DMS114 treated with DMSO at 0.1 percent for 48 hours (cell line): Measurements from ENCODE around the gene MEG3.

Source experiments
- DNase-seq: peaks from one replicate; lab custom pipeline; 2025; ENCODE audit not compliant: unreplicated experiment; lab: John Stamatoyannopoulos, UW

Gene MEG3

GRCh38 chr14:100844421-100844820 is 18.5 kb downstream of the MEG3 start:
- no peak for DNase-seq

GRCh38 chr14:100844846-100845245 is 18.9 kb downstream of the MEG3 start:
- DNase-seq = no peak

GRCh38 chr14:100845341-100845740 is 19.4 kb downstream of the MEG3 start:
- no peak for DNase-seq

- DNase-seq = no peak
These were observed 20.5 kb downstream of the MEG3 start for GRCh38 chr14:100846309-100846859.

- DNase-seq = no peak
These were observed 23.3 kb downstream of the MEG3 start for GRCh38 chr14:100849115-100849781.

- DNase-seq = peak; percentile 2
These were observed 25.1 kb downstream of the MEG3 start for GRCh38 chr14:100850841-100851585.

- DNase-seq = no peak
These were observed 25.6 kb downstream of the MEG3 start for GRCh38 chr14:100851586-100851916.

- DNase-seq = no peak
These were observed 26.2 kb downstream of the MEG3 start for GRCh38 chr14:100851946-100852620.

GRCh38 chr14:100854435-100854834 is 28.5 kb downstream of the MEG3 start:
- no peak for DNase-seq

- DNase-seq = no peak
These were observed 29.5 kb downstream of the MEG3 start for GRCh38 chr14:100855256-100855930.

GRCh38 chr14:100856056-100856950 is 30.4 kb downstream of the MEG3 start:
- no peak for DNase-seq

GRCh38 chr14:100857233-100857922 is 31.5 kb downstream of the MEG3 start:
- no peak for DNase-seq

- DNase-seq = no peak
These were observed 32.3 kb downstream of the MEG3 start for GRCh38 chr14:100857923-100858837.

- no peak for DNase-seq
These were observed 32.9 kb downstream of the MEG3 start for GRCh38 chr14:100858838-100859220.

GRCh38 chr14:100859781-100860180 is 33.9 kb downstream of the MEG3 start:
- no peak for DNase-seq

GRCh38 chr14:100860556-100861187 is 34.8 kb downstream of the MEG3 start:
- DNase-seq = no peak

- no peak for DNase-seq
These were observed 35.4 kb downstream of the MEG3 start for GRCh38 chr14:100861188-100861936.

GRCh38 chr14:100861937-100862247 is 36.0 kb downstream of the MEG3 start:
- DNase-seq = no peak
